Stimulated activated CD8-positive, alpha-beta memory T cell treated with anti-CD3 and anti-CD28 coated beads, Interleukin-12 subunit alpha, Interleukin-12 subunit beta, amount 100 ng/mL, for 4 hours (primary cell): ENCODE data around the gene HAPLN1.

Experiments used
- DNase-seq: peaks from one replicate; pipeline ENCODE4 v3.0.0-alpha.2; 2020; ENCODE audit warnings: low read depth

HAPLN1 gene

DNA sequence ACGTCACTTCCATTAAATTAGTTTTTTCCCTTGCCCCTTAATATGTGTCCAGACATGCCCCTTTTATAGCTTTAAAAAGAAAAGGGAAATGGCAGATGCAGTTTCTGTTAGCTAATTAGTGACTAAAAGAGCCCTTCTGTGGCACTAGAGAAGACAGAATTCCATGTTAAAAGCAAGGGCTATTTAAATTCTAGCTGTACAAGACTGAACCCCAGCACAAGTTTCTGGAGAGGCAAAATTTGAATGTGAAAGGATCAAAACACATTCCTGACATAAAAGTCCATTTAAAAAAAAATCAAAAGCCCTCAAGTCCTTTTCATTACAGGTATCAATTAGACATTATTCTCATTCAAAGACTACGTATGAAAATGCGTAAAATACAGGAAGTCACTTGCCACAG, 78.7 kb downstream of the HAPLN1 start:
- DNase-seq, result no peak

DNA sequence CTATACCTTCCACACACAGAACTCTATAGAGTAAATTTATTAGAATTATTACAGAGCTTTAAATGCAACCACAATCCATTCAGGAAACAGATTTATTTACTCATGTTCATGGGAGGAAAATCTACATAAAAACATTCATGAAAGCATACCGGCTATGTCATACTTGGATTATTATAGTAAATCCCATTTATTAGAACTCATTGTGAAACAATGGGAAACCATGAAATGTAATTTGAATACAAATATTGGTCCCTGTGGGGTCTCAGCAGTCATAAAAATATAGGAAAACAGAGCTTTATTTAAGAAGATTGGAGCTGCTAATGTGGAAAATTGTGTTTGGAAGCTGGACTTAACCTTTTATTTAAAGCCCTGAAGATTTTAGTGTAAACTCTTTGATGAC, 80.7 kb downstream of the HAPLN1 start:
- no peak for DNase-seq

DNA sequence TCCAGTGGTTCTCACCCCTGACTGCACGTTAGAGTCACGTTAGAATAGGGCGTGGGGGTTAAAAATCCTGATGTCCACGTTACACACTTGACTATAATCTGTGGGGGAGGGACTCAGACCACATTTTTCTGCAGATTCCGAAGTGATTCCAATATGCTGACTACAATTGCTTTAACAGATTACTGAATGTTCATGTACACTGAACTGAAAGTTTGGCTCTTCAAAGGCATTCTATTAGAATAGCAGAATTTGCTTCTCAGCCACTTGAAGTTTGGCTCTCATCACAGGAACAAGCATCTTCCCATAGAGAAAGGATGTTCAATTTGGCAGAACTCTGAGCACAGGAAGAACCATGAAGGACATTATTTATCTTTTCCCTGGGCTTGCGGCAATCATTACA, 84.5 kb downstream of the HAPLN1 start:
- no peak for DNase-seq

DNA sequence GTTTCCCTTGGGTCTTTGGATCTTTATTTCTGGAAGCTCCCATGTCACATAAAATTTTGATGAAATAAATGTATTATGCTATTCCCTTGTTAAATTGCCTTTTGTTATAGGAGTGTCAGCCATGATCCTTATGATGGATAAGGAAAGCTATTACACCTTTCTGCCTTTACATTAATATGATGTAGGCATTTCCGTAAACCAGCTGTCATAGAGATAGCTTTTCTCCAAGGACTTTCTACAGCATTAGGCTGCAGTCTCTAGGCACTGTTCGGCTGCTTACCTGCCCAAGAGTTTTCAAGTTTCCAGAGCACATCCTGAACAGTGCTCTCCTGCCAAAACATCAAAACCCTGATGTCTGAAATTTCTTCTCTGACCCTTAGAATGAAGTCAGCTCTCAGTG, 87.4 kb downstream of the HAPLN1 start:
- DNase-seq, result no peak

DNA sequence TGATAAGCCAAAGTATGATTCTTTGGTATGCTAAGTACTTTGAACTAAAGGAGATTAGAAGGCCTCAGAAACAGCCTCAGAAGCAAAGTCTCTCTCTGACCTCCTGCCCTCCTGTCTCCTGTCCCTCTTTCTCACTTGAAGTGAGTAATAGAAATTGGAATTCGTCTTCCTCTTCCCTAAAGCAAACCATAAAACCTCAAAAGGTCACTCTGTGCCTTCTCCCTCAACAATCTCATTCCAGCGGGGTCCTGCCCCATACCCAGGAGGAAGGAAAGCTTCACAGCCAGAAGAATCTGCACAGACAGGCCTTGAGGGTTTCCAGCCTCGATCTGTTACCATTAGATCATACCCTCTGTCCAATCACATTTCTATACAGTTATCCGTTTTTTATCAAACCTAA, 87.8 kb downstream of the HAPLN1 start:
- DNase-seq, result no peak

DNA sequence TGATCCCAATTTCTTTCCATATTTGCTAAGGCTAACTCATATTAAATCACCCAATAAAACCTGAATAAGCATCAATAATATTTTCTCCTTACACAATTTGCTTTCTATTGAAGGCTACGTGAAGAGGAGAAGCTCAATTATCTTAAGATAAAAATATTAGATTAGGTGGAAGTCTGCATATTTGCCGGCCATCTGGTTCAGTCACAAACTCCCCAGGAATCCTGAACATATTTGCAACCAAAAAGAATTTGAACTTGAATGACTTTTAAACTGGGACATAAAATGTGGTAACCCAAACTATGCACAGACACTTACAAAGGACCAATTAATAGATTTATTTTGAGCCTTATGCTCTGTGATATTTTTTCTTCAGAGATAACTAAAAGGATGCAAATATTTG, 92.3 kb downstream of the HAPLN1 start:
- DNase-seq, result no peak

DNA sequence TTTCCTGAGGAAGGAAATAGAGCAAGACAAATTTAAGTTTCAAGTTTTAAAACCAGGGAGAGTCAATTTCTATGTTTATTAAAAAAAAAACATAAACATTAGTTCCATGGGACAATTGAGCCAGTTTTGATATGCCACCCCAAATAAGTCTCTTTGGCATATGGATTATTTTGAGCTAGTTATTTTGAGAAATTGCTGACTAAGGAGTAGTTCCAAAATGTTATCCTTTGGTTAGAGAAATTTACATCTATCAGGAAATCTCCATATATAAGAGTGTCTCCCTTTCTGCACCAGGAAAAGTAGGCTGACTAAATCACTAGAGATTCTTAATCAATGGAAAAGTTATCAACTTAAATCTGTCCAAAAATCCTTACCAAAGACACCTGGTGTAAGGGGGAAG, 105.8 kb downstream of the HAPLN1 start:
- no peak for DNase-seq

DNA sequence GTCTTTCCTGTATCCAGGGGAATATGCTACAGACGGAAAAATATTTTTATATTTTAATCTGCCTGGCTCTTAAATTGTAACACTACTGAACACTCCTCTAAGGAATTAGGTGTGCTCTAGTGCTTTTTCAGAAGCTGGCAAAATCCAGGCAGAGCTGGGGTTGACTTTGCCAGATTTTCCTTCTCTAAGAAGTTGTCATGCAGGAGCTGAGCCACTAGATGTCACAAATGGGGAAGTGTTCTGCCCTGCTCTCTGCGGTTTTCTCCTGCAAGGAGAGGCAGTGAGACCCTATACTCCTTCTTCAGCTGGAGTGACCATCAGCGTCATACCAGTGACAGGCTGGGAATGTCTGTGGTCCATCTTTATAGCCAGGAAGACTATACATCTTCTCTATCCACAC, 112.5 kb downstream of the HAPLN1 start:
- no peak for DNase-seq

DNA sequence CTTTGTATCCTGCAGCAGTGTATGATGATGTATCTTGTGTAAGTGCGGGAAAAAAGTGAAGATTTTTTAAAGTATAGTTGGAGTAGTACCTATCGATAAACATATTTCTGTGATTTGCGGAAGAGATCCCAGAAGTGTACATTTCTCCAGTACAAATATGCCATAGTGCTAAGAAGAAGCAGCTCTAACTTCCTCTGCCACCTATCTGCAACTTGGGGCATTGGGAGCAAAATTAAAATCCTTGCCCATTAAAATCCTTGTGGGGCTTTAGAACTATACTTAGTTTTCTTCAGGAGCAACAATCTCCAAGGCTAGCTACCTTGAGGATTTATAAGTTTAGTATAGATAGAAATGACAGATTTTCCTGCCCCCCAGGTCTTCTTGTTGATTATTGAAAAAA, 125.4 kb downstream of the HAPLN1 start:
- DNase-seq, result no peak

DNA sequence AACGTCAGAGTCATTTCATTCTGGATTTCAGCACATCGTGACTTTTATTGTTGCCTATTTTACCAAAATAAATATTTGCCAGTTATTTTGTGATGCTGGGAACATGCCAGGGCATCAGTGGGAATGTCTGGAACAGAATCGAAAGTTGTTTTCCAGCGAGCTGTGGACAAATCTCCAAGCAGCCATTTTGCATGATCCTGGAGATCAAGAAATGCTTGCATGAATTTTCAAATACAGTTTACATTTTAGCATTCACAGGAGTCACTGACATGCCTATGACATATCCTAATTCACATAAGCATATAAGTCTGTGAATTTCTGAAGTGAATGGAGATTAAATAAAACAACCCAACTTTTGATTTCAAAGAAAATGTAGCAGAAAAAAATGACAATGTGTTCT, 129.7 kb downstream of the HAPLN1 start:
- no peak for DNase-seq

DNA sequence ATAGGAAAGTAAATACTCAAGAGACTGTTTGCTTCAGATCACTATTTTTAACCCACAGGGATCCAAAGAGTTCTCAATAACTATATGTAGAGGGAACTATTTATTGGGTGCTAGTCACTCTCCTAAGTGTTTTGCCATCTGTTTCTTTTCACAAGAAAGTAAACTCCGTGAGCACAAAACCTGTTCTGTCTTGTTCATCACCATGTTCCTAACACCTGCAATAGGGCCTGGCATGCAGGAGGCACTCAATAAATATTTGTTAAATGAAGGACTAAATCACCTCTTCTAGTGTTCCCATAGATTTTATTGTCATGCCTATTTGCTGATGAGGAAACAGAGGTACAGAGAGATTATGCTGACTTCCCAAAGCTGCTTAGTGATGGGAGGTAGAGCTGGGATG, 130.9 kb downstream of the HAPLN1 start:
- DNase-seq, result no peak
